Measurements from ENCODE around the gene GAL3ST3.

GAL3ST3 gene

GRCh38 chr11:66073669-66074068 is 24.7 kb upstream of the GAL3ST3 start:
- TF ChIP-seq CTCF (IDR thresholded peaks at IDR 0.05; ENCODE audit: control insufficient read depth, extremely low read depth, insufficient read depth), result no peak
- H3K4me3 ChIP-seq (ENCODE audit: low read depth, low read length), result no peak overlapping the region

GRCh38 chr11:66072518-66072917 is 23.6 kb upstream of the GAL3ST3 start:
- TF ChIP-seq CTCF (IDR thresholded peaks at IDR 0.05; ENCODE audit: control insufficient read depth, extremely low read depth, insufficient read depth), result no peak
- DNase-seq (ENCODE audit: low read depth), result no peak
- H3K4me3 ChIP-seq (ENCODE audit: low read depth, low read length), result no peak overlapping the region

More at GRCh38 chr11:66073669-66074068, 24.7 kb upstream of the GAL3ST3 start:
- no peak for DNase-seq (ENCODE audit: low read depth)

GRCh38 chr11:66072081-66072480 is 23.1 kb upstream of the GAL3ST3 start:
- H3K4me3 ChIP-seq (ENCODE audit: low read depth, low read length), result no peak overlapping the region; the same call in 1 of the 2 replicates
- DNase-seq (ENCODE audit: low read depth), result no peak
- TF ChIP-seq CTCF (IDR thresholded peaks at IDR 0.05; ENCODE audit: control insufficient read depth, extremely low read depth, insufficient read depth), result no peak

- H3K4me3 ChIP-seq (ENCODE audit: low read depth, low read length), result peak overlapping the region; percentile 57
- DNase-seq (ENCODE audit: low read depth), result no peak
- no peak for TF ChIP-seq CTCF (IDR thresholded peaks at IDR 0.05; ENCODE audit: control insufficient read depth, extremely low read depth, insufficient read depth)
These were observed 22.4 kb upstream of the GAL3ST3 start for GRCh38 chr11:66071381-66071801.

- DNase-seq (ENCODE audit: low read depth), result no peak
- H3K4me3 ChIP-seq (ENCODE audit: low read depth, low read length), result peak overlapping the region; percentile 57
- no peak for TF ChIP-seq CTCF (IDR thresholded peaks at IDR 0.05; ENCODE audit: control insufficient read depth, extremely low read depth, insufficient read depth)
These were observed 21.8 kb upstream of the GAL3ST3 start for GRCh38 chr11:66070604-66071380.

GRCh38 chr11:66069715-66070603 is 21.0 kb upstream of the GAL3ST3 start, which contains the start of gene PACS1:
TSS of gene PACS1 (plus strand) at chr11:66070272. CDS start at chr11:66070487, 215 bp downstream.
- no peak for DNase-seq (ENCODE audit: low read depth)
- peak within 1 kb of the TSS; percentile 57 for H3K4me3 ChIP-seq (ENCODE audit: low read depth, low read length)
- TF ChIP-seq CTCF (IDR thresholded peaks at IDR 0.05; ENCODE audit: control insufficient read depth, extremely low read depth, insufficient read depth), result no peak
